Ishikawa (cell line): ENCODE measurements around the gene HSP90AB1.

ENCODE experiments used
- CEBPB ChIP-seq: IDR thresholded peaks from 2 replicates; pipeline ENCODE4 v1.6.1; 2012
- CREB1 ChIP-seq: IDR thresholded peaks from 2 replicates; pipeline ENCODE4 v1.6.1; 2012; ENCODE audit warnings: low read depth
- EGR1 ChIP-seq: IDR thresholded peaks from 2 replicates; pipeline ENCODE4 v1.6.1; 2012
- EP300 ChIP-seq: IDR thresholded peaks from 2 replicates; pipeline ENCODE4 v1.6.1; 2012; ENCODE audit warnings: borderline replicate concordance
- FOXM1 ChIP-seq: IDR thresholded peaks from 2 replicates; pipeline ENCODE4 v1.6.1; 2012; ENCODE audit warnings: low read depth, borderline replicate concordance
- NFIC ChIP-seq: IDR thresholded peaks from 2 replicates; pipeline ENCODE4 v1.6.1; 2012
- RAD21 ChIP-seq: IDR thresholded peaks from 2 replicates; pipeline ENCODE4 v1.6.1; 2012; ENCODE audit warnings: low read depth
- TAF1 ChIP-seq: IDR thresholded peaks from 2 replicates; pipeline ENCODE4 v1.6.1; 2012; ENCODE audit warnings: low read depth, mild to moderate bottlenecking
- TCF12 ChIP-seq: IDR thresholded peaks from 2 replicates; pipeline ENCODE4 v1.6.1; 2012; ENCODE audit warnings: low read depth
- TEAD4 ChIP-seq: IDR thresholded peaks from 2 replicates; pipeline ENCODE4 v1.6.1; 2012
- USF1 ChIP-seq: IDR thresholded peaks from 2 replicates; pipeline ENCODE4 v1.6.1; 2012
- YY1 ChIP-seq: IDR thresholded peaks from 2 replicates; pipeline ENCODE4 v1.6.1; 2012; ENCODE audit warnings: low read depth
- ZBTB7A ChIP-seq: IDR thresholded peaks from 2 replicates; pipeline ENCODE4 v1.6.1; 2012; ENCODE audit warnings: low read depth
- TF ChIP-seq, protein P1 (sequence below): IDR thresholded peaks from 2 replicates; pipeline ENCODE4 v1.6.1; 2012; ENCODE audit warnings: low read depth, mild to moderate bottlenecking
- TF ChIP-seq, protein P2 (sequence below): IDR thresholded peaks from 2 replicates; pipeline ENCODE4 v1.6.1; 2012

HSP90AB1 gene

GRCh38 chr6:44230034-44230675, 16.7 kb upstream of the HSP90AB1 start:
- TF ChIP-seq EGR1 (no peak), CEBPB (no peak), ZBTB7A (no peak), TEAD4 (no peak)
- TF ChIP-seq, protein P1, sequence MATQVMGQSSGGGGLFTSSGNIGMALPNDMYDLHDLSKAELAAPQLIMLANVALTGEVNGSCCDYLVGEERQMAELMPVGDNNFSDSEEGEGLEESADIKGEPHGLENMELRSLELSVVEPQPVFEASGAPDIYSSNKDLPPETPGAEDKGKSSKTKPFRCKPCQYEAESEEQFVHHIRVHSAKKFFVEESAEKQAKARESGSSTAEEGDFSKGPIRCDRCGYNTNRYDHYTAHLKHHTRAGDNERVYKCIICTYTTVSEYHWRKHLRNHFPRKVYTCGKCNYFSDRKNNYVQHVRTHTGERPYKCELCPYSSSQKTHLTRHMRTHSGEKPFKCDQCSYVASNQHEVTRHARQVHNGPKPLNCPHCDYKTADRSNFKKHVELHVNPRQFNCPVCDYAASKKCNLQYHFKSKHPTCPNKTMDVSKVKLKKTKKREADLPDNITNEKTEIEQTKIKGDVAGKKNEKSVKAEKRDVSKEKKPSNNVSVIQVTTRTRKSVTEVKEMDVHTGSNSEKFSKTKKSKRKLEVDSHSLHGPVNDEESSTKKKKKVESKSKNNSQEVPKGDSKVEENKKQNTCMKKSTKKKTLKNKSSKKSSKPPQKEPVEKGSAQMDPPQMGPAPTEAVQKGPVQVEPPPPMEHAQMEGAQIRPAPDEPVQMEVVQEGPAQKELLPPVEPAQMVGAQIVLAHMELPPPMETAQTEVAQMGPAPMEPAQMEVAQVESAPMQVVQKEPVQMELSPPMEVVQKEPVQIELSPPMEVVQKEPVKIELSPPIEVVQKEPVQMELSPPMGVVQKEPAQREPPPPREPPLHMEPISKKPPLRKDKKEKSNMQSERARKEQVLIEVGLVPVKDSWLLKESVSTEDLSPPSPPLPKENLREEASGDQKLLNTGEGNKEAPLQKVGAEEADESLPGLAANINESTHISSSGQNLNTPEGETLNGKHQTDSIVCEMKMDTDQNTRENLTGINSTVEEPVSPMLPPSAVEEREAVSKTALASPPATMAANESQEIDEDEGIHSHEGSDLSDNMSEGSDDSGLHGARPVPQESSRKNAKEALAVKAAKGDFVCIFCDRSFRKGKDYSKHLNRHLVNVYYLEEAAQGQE = no peak

- TF ChIP-seq, protein P2, sequence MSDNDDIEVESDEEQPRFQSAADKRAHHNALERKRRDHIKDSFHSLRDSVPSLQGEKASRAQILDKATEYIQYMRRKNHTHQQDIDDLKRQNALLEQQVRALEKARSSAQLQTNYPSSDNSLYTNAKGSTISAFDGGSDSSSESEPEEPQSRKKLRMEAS = no peak
- no peak for TF ChIP-seq CEBPB
- TF ChIP-seq NFIC = no peak
- TF ChIP-seq USF1 = no peak
- TF ChIP-seq TCF12 = no peak
Measured at GRCh38 chr6:44232676-44233566, 14.0 kb upstream of the HSP90AB1 start.

- TF ChIP-seq, protein P2 = no peak
- no peak for TF ChIP-seq RAD21
- TF ChIP-seq CEBPB = no peak
- TF ChIP-seq USF1 = no peak
- TF ChIP-seq TAF1 = no peak
- TF ChIP-seq EP300 = no peak
- no peak for TF ChIP-seq EGR1
- no peak for TF ChIP-seq NFIC
- no peak for TF ChIP-seq TCF12
- TF ChIP-seq FOXM1 = no peak
- TF ChIP-seq TEAD4 = no peak
- no peak for TF ChIP-seq ZBTB7A
- TF ChIP-seq, protein P1 = no peak
- no peak for TF ChIP-seq CREB1
- TF ChIP-seq YY1 = no peak
Measured at GRCh38 chr6:44233567-44234100, 13.3 kb upstream of the HSP90AB1 start.

- TF ChIP-seq TEAD4 (peak; percentile 70), TCF12 (no peak; the same call in 1 of the 2 replicates), RAD21 (peak; percentile 68), EP300 (no peak), ZBTB7A (0 out of 2 replicates have a peak, but pooled peaks have one; percentile 48)
Measured at GRCh38 chr6:44234101-44235025, 12.5 kb upstream of the HSP90AB1 start.

GRCh38 chr6:44235269-44235668, 11.6 kb upstream of the HSP90AB1 start:
- TF ChIP-seq, protein P2 = no peak
- no peak for TF ChIP-seq FOXM1
